ENCODE measurements around the gene OSGIN1.

- no peak for TF ChIP-seq POLR2A (IDR thresholded peaks at IDR 0.05)
- TF ChIP-seq CTCF (IDR thresholded peaks at IDR 0.05) = no peak
Measured at GRCh38 chr16:84013787-84014569, 60.9 kb downstream of the OSGIN1 start.

Measured in Peyer's patch (tissue), 4 donors.